Activated CD8-positive, alpha-beta memory T cell treated with anti-CD3 and anti-CD28 coated beads for 36 hours (primary cell): ENCODE measurements around the gene MRPL50. TPM values are rescaled to one million over a fixed set of nuclear protein-coding genes. Genes with fewer than 3 reads are reported as not detected.

Source experiments
- CTCF ChIA-PET: fragments of 350-600 bp; sonication (Branson Sonifier 250); formaldehyde crosslinking; loops from one replicate; lab custom pipeline; 2021; ENCODE audit warnings: antibody characterized with exemption; lab: Charles Lee
- POLR2A ChIA-PET: fragments of 350-600 bp; sonication (Branson Sonifier 250); formaldehyde crosslinking; loops from one replicate; lab custom pipeline; 2021; ENCODE audit warnings: antibody characterized with exemption; lab: Charles Lee
- total RNA-seq, 2 experiments: library from RNA; stranded (reverse); gene quantifications; one replicate each; pipeline ENCODE4 v1.2.3, GENCODE V29; 2021

Gene MRPL50
- total RNA-seq, 2 experiments from 2014 or later, result 16.7 to 17.4 TPM

DNA sequence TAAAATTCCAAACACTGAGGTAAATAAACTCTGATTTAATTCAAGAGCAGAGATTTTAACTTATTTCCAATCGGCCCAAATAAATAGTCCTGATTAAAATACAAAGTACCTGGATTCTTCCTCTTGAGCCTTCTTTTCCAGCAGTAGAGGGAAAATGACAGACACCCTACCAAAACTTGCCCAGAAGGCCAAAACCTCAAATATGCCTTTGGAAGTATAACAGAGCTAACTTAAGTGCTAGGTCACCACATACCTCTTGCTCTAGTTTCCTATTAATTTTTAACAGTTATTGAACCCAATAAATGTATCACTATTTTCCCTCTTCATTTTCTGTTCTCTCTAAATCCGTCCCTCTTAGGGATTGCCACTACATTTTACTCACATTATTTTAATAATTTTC, 15.1 kb downstream of the MRPL50 start:
- POLR2A ChIA-PET, result no interaction called here

DNA sequence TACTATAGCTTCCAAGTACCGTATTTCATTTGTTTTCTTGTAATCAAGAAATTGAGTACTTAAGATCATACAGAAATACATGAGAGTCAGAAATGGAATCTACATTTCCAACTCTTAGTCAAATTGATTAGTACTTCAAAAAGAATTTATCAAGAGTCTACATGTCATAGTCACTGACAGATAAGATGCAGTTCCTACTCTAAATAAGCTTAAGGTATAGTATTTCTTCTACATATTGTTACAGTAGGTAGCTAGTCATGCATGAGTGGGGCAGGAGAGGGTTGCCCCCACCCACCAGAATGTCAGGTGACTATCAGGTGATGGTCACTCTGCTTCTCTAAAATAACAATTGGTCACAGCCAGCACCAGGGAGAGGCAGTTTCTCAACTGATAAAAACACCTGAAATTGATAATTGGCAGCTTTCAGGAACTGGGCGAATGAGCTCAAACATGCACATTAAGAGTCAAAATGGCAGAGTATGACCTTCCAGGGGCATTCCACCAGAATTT, 16.5 kb downstream of the MRPL50 start:
- ChIA-PET POLR2A (no interaction called here), CTCF (no interaction called here)

More for the DNA sequence above, 15.1 kb downstream of the MRPL50 start:
- CTCF ChIA-PET, result no interaction called here

DNA sequence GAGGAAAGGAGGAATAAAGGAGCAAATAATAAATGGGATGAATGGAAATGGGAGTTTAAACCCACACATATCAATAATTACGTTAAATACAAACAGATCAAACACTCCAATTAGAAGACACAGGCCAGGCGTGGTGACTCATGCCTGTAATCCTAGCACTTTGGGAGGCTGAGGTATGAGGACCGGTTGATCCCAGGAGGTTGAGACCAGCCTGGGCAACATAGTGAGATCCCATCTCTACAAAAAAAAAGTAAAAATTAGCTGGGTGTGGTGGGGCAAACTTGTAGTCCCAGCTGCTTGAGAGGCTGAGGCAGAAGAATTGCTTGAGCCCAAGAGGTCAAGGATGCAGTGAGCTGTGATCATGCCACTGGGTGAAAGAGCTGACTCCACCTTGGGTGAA, 17.3 kb downstream of the MRPL50 start:
- ChIA-PET POLR2A (no interaction called here), CTCF (no interaction called here)

DNA sequence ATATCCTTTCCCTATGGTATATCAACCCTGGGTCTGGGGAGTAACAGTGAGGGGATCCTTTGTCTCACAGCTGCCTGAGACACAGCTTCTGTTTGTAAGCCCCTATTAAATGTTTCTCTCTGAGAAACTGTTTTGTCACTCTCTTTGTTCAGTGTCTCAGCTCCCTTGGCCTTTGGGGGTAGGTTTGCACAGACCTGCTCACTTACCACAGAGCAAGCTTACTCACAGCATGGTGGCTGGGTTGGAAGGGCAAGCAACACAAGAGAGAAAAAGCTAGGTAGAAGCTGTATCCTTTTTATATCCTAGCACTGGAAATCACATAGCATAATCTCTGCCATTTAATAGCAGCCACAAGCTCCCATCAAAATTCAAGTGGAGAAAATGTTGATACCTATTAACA, 18.1 kb downstream of the MRPL50 start:
- ChIA-PET POLR2A (no interaction called here), CTCF (no interaction called here)

DNA sequence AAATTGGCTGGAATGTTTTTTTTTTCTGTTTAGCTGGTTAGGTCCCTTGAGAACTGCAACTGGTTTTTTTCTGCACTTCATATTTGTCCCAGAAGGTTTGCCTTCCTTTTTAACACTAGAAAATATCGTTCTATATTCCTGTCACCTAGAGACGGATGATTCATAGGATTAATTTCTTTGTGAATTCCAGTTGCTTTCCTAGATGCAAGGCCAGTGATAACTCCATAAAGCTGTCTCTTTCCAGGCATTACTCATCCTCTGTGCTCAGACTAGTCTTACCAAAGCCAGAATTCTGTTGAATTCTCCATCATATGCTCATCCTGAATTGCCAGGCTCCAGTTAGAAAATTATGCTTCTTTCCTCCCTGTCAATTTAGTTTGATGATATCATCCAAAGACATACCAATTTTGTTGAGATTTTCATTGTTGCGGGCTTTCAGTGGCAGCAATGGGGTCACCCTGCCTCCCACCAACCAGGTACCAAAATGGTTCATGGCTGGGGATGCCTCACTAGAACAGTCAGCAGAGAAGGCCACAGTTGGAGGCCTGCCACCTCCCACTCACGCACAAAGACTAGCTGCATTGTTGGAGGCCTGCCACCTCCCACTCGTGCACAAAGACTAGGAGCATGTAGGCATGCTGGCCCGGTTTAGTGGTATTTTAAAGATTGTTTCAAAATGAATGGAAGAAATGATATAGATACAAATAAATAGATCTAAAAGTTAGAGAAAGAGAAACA, 22.1 kb downstream of the MRPL50 start:
- ChIA-PET POLR2A (no interaction called here), CTCF (no interaction called here)

DNA sequence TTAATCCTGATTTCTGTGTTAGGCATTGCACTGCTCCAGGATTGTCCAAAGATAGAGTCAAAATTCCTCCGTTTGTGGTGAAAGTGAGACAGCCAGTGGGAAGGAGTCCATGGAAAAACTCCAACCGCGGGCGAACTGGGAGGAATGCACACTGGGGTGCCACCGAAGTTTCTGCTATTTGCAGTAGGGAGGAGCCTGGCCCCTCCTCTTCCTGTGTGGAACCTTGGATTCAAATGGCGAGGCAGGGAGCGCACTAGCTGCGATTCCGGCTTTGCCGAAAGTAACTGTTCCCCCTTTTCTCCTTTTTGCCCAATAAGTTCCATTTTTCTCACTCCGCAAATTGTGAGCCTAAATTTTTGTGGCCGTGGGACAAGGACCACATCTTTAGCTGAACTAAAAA, 22.9 kb downstream of the MRPL50 start:
- ChIA-PET CTCF (no interaction called here), POLR2A (no interaction called here)

DNA sequence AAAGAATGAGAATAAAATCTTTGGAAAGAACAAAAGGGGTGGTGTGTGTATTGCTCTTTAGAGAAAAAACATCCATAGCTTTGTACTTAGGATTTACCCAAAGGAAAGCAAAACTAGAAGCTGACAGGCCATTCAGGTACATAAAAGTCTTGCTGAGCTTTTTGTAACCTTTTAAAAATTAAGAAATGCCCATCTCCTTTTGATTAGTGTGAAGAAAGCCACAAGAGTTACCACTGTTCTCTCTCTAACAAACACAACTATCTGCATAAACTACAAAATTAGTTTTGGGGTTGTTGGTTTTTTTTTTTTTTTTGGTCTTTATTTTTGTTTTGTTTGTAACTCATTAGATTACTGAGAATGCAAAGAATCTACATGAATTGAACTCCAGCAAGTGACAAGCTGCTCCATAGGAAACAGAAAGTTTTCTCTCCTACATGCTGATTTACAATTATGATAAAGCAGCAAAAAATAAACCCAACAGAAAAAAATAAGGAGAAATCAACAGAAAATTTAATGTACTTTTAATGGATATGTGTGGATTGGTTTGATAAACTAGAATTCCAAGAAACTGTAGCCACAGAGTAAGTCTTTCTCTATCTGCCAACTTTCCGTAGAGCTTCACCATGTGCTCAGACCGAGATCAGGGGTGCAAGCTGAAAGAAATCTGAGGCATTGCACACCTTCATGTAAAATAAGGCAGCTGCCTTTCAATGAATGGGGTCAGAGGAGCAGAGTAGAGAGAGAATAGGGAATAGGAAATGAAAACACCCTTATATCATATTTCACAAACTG, 25.9 kb downstream of the MRPL50 start:
- CTCF ChIA-PET, result no interaction called here
- POLR2A ChIA-PET, result no interaction called here

DNA sequence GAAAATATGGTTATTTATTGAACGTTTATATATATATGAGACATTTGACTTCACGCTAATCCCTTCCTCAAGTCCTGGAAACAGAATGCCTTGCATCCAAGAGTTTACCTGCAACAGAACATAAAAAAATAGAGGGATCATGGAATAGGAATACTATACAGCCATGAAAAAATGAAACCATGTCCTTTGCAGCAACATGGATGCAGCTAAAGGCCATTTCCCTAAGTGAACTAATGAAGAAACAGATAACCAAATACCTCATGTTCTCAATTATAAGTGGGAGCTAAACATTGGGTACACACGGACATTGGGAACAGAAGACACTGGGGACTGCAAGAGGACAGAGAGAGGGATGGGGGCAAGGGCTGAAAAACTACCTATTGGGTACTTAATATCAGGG, 26.6 kb downstream of the MRPL50 start:
- POLR2A ChIA-PET, result no interaction called here

DNA sequence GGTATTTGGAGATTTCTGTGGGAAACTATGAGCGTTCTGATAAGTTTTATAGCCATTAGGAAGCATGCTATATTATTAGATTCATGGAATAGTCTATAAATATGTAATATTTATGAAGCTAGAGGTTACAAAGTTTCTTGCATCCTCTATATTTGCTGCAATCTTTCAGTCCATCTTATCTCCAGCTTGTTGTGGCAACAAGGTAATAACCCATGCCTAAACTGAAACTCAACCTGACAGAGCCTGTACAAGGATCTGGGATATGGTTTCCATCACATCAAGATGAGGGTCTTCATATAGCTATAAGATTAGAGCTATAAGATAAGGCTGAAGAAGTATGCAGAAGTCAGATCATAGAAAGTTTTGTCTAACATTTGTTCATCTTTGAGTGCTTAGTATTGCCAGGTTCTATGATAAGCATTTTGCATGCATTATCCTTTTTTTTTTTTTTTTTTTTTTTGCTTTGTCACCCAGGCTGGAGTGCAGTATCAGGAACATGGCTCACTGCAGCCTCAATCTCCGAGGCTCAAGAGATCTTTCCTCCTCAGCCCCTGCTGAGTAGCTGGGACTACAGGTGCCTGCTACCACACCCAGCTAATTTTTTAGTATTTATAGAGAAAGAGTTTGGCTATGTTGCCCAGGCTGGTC, 28.4 kb downstream of the MRPL50 start:
- ChIA-PET POLR2A (no interaction called here), CTCF (no interaction called here)

More for the DNA sequence above, 26.6 kb downstream of the MRPL50 start:
- CTCF ChIA-PET, result no interaction called here

DNA sequence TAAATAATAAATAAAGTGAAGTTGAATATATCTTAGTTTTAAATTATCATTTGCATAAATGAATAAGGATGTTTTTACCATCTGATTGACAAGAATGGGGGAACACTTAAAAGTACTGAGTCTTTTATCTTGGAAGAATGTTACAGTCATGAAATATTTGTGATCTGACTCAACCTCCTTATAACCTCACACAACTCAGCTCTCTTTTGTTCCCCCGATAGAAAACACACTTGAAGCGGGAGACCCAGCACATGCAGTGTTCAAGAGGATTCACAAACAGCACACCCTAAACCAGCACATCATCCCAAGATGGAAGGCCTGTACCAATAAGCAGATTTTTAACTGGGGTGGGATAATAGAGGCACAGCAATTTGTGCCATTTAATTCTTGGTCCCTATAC, 29.1 kb downstream of the MRPL50 start:
- POLR2A ChIA-PET, result no interaction called here

DNA sequence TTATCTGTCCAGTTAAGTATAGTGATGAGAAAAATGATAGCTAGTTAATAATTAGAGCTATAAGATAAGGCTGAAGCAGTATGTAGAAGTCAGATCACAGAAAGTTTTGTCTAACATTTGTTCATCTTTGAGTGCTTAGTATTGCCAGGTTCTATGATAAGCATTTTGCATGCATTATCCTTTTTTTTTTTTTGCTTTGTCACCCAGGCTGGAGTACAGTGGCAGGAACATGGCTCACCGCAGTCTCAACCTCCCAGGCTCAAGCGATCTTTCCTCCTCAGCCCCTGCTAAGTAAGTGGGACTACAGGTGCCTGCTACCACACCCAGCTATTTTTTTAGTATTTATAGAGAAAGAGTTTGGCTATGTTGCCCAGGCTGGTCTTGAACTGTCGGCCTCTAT, 31.1 kb downstream of the MRPL50 start:
- ChIA-PET POLR2A (no interaction called here), CTCF (no interaction called here)

More for the DNA sequence above, 29.1 kb downstream of the MRPL50 start:
- CTCF ChIA-PET, result no interaction called here

DNA sequence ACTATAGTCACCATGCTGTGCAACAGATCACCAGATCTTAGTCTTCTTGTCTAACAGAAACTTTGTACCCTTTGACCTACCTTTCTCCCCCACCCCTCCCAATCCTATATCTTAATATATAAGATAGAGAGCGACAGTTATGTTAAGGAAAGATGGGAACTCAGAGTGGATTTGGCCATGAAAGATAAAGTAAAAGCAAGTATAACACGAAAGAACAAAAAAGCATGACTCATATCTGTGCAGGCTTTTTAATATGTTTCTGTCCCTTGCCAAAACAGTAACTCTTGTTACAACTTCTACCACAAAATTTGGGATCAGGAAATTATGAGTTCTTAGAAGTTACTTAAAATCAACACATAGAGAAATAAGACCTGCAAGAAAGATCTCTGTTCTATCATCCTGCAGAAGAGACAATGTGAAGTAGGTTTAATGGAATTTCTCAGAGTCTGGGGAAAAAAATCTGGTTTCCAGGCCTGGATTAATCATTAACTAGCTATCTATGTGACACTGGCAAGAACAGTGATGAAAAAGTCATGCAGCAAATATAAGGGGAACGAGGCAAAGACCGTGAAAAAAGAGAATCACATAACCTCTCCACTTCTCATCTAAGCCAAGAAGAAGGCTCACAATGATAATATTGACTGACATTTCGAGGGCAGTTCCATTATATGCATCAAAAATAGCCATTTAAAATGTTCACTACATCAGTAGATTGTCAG, 32.2 kb downstream of the MRPL50 start:
- POLR2A ChIA-PET, result no interaction called here
- CTCF ChIA-PET, result no interaction called here

DNA sequence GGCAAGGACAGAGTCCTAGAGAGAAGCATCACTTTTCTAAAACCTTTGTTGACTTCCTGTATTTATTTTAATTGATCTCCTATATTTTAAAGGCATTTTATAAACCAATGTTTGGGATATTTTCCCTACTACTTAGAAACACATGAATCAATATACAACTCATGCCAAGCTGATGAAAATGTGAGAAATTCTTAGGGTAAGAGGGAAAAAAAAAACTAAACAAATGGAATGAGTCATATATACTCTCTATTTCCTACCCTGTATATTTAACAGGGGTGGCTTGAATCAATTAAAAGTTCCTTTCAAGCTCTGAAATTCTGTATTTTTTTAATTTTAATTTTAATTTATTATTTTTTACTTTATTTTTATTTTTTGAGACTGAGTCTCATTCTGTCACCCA, 33.2 kb downstream of the MRPL50 start:
- CTCF ChIA-PET, result no interaction called here
- POLR2A ChIA-PET, result no interaction called here

DNA sequence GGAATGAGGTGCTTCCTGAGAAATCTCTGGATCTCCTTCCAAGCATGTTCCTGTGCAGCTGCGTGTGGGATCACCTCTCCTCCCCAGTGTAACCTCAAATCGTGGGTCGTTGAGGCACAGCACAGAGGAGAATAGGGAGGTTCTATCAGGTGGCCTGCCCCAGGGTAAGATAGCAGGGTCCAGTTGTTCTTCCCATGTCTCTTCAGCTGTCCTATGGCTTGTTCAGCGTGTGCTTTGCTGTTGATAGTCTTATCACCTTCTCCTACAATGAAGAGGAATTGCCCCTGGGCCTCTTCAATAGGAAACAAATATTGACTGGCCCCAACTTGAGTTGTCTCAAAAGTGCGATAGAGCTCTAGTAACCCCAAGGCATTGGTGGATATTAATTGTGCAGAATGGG, 36.0 kb downstream of the MRPL50 start:
- ChIA-PET CTCF (no interaction called here), POLR2A (no interaction called here)

DNA sequence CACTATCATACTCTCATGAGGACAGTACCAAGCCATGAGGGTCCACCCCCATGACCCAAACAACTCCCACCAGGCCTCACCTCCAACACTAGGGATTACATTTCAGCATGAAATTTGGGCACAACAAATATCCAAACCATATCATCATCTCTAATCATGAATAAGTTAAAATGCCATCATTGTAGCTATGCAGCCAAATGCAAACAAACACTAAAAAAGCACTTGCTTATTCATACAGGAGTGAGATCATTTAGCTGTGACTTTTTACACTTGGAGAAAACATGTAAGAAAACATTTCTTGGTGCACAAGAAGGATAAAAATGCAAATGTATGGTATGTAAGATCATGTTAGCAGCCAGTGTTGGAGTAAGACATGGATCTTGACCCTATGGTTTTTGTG, 37.8 kb downstream of the MRPL50 start:
- CTCF ChIA-PET, result no interaction called here
- POLR2A ChIA-PET, result no interaction called here

DNA sequence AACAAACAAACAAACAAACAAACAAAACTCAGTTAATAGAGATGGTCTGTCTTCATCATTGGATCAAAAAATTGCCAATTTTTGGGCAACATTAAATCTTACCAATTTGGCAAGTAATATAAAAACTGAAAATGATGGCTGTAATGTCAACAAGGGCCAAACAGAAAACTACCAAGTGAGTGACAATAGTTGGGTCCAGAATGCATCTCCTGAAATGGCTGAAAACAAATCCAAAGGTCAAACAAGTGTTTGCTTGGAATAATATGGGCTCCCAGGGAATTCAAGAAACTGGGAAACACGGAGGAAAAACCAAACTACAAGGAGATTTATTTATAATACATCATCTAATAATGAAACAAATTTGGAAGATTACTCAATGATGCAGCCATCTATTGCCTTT, 38.7 kb downstream of the MRPL50 start:
- CTCF ChIA-PET, result no interaction called here
- POLR2A ChIA-PET, result no interaction called here

DNA sequence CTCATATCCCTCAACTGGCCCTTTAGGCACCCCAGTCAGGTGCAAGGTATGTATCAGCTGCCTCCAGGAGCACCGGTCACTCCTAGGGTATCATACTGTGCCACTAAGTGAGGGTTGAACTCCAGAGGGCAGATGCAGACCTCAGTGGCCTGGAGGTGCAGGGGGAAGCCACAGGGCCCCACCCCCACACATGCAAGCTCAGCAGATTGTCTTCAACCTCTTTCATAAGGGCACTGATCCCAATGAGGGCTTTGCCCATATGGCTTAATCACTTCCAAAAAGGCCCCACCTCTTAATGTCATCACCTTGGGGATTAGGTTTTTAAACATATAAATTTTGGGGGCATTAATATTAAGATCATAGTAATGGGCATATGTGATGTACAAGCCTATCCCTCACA, 41.8 kb downstream of the MRPL50 start:
- ChIA-PET CTCF (no interaction called here), POLR2A (no interaction called here)

DNA sequence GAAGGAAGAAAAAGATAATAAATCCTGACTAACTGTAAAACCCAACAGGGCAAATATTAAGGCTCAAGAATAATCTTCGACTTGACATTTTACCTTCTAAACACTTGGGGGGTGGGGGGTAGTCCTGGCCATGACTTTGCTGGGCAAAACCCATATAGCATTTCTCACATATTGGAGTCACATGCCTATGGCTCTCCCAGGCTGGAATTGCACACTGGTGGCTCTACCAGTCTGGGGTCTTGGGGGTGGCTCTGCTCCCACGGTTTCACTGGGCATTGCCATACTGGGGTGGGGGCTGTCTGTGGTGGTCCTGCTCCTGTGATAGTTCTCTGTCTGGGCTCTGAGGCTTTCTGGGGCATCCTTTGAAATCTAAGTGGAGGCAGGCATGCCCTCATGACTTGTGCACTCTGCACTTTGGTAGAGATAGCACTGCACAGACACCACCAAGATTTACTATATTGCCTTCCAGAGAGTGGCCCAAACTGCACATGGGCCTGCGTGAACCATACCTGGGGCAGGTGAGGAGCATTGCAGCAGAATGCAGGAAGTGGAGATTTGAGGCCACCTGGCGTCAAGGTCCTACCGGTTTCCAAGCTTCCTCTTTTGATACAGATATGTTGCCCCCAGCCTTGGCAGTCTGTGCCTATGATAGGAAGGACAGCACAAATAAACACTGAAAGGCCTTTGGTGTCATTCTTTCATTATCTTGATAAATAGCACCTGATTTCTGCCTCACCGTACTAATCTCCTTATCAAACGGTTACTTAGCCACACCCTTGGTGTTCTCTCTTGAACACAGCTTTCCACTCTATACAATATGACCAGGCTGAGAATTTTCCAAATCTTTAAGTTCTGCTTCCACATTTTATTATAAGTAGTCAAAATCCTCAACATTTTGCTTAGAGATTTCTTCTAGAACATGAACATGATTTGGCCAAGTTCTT, 43.4 kb downstream of the MRPL50 start:
- ChIA-PET POLR2A (no interaction called here), CTCF (interaction anchor here (1.3 kb wide), 1 partner anchor 19 kb away, joined by 3 read pairs; no protein-coding TSS in a partner anchor)
